ENCODE results near the gene ITGA11. TPM values are rescaled to one million over a fixed set of nuclear protein-coding genes. Genes with fewer than 3 reads are reported as not detected.
A peak's percentile ranks its signal among the peaks of the same experiment; 100 is the strongest.

ITGA11 gene
- total RNA-seq, 3 donors from 2014 or later, result 7.8 to 8.5 (median 7.9) TPM

DNA sequence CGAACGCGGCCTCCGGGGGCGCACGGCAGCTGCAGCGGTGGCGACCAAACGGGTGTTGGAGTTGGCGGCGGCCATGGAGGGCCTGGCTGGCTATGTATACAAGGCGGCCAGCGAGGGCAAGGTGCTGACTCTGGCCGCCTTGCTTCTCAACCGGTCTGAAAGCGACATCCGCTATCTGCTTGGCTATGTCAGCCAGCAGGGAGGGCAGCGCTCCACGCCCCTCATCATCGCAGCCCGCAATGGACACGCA lies 153.7 kb downstream of the ITGA11 start:
- Histone ChIP-seq H3K4me3 (peak overlapping the region; percentile 70 to 92 (median 90)), H3K27ac (peak overlapping the region; percentile 98 to 100), H3K4me1 (peaks cover 3 to 28% of the 10 kb centered on the region in 2 donors), H3K27me3 (no peaks in the 10 kb centered on the region), H3K9me3 (no peaks in the 10 kb centered on the region), H3K36me3 (no peaks in the 10 kb centered on the region)
- DNase-seq (ENCODE audit: low spot score in 2 of 2), result peak in 1 of 2 donors; percentile 63
- no peak for TF ChIP-seq POLR2AphosphoS5 (IDR thresholded peaks at IDR 0.05)
- TF ChIP-seq POLR2A (IDR thresholded peaks at IDR 0.05), result no peak
- TF ChIP-seq, protein P1, sequence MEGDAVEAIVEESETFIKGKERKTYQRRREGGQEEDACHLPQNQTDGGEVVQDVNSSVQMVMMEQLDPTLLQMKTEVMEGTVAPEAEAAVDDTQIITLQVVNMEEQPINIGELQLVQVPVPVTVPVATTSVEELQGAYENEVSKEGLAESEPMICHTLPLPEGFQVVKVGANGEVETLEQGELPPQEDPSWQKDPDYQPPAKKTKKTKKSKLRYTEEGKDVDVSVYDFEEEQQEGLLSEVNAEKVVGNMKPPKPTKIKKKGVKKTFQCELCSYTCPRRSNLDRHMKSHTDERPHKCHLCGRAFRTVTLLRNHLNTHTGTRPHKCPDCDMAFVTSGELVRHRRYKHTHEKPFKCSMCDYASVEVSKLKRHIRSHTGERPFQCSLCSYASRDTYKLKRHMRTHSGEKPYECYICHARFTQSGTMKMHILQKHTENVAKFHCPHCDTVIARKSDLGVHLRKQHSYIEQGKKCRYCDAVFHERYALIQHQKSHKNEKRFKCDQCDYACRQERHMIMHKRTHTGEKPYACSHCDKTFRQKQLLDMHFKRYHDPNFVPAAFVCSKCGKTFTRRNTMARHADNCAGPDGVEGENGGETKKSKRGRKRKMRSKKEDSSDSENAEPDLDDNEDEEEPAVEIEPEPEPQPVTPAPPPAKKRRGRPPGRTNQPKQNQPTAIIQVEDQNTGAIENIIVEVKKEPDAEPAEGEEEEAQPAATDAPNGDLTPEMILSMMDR (IDR thresholded peaks at IDR 0.05), result no peak
- intact Hi-C loops (cut with DNase I; ENCODE audit: low total_unique reads), result no loop called here

DNA sequence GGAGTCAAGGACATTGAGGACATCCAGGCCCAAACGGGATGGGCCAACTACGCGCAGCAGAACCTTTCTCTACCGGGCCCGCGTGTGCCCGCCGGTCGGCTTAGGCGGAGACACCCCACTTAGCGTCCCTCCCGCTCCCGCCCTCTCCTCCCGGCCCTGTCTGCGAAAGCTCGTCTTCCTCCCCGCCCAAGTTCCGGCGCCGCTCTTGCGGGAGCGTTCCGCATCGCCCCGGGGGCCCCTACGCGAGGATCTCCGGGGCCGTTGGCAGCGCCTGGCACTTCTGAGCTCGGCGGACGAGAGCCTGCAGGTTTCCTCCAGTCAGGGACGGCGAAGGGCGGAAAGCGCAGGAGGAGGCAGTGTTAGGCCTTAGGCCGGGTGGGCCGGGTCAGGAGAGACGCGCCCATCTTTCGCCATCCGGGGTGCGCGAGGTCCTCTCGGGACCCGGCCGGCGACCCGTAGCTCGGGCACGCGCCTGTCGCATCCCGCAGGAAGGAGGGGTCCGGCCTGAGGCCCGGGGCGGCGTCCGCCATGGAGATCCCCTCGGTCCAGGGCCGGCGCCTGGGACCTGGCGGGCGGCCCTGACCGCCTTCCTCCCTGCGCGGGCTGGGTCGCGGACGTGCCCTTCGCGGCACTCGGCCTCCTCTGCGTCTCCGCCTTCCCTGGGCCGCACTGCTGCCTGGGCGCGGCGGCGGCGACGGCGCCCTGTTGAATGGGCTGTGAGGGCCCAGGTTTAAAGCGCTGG lies 154.2 kb downstream of the ITGA11 start, which contains the start of gene FEM1B:
FEM1B (plus strand) TSS at position 143 of the 742 bp plus-strand sequence. CDS start 673 bp downstream, outside the sequence.
- no peaks in the 10 kb centered on the region for H3K27me3 ChIP-seq
- H3K4me1 ChIP-seq, result peaks cover 8 to 33% of the 10 kb centered on the region in 2 donors
- TF ChIP-seq POLR2AphosphoS5 (IDR thresholded peaks at IDR 0.05) (peak; percentile 92 to 94 (median 93)), POLR2A (IDR thresholded peaks at IDR 0.05) (peak; percentile 44)
- TF ChIP-seq, protein P1 (IDR thresholded peaks at IDR 0.05), result peak in 1 of 3 donors; percentile 32
- H3K27ac ChIP-seq, result peak within 1 kb of the TSS; percentile 98 to 100
- DNase-seq (ENCODE audit: low spot score in 2 of 2), result peak; percentile 88 to 90
- no peaks in the 10 kb centered on the region for H3K36me3 ChIP-seq
- H3K9me3 ChIP-seq, result no peaks in the 10 kb centered on the region
- intact Hi-C loops (cut with DNase I; ENCODE audit: low total_unique reads), result no loop called here
- peak within 1 kb of the TSS; percentile 70 to 92 (median 90) for H3K4me3 ChIP-seq

GRCh38 chr15:68277131-68277602 lies 154.8 kb downstream of the ITGA11 start:
- Histone ChIP-seq H3K27ac (peak overlapping the region; percentile 98 to 100), H3K36me3 (no peaks in the 10 kb centered on the region), H3K4me1 (peaks cover 14 to 39% of the 10 kb centered on the region in 2 donors), H3K9me3 (no peaks in the 10 kb centered on the region), H3K27me3 (no peaks in the 10 kb centered on the region), H3K4me3 (peak overlapping the region; percentile 70 to 92 (median 90))
- intact Hi-C loops (cut with DNase I; ENCODE audit: low total_unique reads), result no loop called here
- TF ChIP-seq POLR2A (IDR thresholded peaks at IDR 0.05) (peak; percentile 58), POLR2AphosphoS5 (IDR thresholded peaks at IDR 0.05) (no peak)
- no peak for DNase-seq (ENCODE audit: low spot score in 2 of 2)

DNA sequence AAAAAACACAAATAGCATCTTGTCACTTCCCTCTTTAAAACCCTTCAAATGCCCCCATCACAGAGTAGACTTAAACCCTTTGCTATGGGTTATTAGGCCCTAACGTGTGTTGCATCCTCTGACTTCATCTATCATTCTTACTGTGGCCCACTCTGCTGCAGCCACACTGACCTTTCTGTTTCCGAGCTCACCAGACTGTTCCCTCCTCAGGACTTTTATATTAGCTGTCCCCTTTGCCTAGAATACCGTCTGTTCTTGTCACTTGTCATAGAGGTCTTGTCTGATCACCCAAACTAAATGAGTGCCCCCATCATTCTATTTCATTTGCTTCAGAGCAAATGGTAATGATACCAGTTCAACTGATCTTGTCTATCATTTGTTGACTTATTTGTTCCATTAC lies 155.3 kb downstream of the ITGA11 start:
- no peak for DNase-seq (ENCODE audit: low spot score in 2 of 2)
- Histone ChIP-seq H3K27ac (peak overlapping the region; percentile 98 to 100), H3K4me1 (peaks cover 15 to 42% of the 10 kb centered on the region in 2 donors), H3K9me3 (no peaks in the 10 kb centered on the region), H3K36me3 (no peaks in the 10 kb centered on the region), H3K4me3 (peak overlapping the region; percentile 70 to 92 (median 90)), H3K27me3 (no peaks in the 10 kb centered on the region)
- intact Hi-C loops (cut with DNase I; ENCODE audit: low total_unique reads), result no loop called here
- TF ChIP-seq POLR2A (IDR thresholded peaks at IDR 0.05) (no peak), POLR2AphosphoS5 (IDR thresholded peaks at IDR 0.05) (no peak)
- TF ChIP-seq, protein P1 (IDR thresholded peaks at IDR 0.05), result no peak

DNA sequence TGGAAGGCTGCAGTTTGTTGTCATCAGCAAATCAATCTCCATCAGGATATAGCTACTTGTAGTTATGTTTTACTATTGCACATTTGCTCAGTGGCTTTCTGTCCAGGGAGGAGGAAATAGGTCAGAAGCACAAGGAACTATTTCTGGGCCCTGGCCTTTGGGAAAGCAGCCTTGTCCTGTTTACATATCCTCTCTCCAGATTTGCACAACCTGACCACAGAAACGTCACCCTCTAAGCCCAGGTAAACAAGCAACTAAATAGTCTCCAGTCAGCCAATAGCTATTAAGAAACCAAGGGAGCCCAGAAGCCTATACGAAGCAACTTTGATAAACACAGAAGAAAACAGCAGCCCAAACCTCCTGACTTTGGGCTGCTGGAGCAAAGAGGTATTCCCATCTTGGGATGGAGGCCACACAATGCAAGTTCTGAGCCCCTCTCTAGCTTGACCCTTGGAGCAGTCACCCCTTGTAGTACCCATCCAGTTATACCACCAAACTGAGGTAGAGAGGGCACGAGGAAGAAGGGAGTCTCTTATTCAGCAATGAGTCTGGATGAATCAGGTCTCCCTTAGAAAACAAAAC lies 156.7 kb downstream of the ITGA11 start:
- peaks cover 15 to 42% of the 10 kb centered on the region in 2 donors for H3K4me1 ChIP-seq

More for the DNA sequence above, 156.7 kb downstream of the ITGA11 start:
- DNase-seq (ENCODE audit: low spot score in 2 of 2), result peak in 1 of 2 donors; percentile 72
- Histone ChIP-seq H3K27ac (peak overlapping the region; percentile 98 to 100), H3K9me3 (no peaks in the 10 kb centered on the region), H3K4me3 (no peak overlapping the region), H3K36me3 (no peaks in the 10 kb centered on the region), H3K27me3 (no peaks in the 10 kb centered on the region)
- TF ChIP-seq POLR2AphosphoS5 (IDR thresholded peaks at IDR 0.05), result peak in 1 of 3 donors; percentile 57
- TF ChIP-seq, protein P1 (IDR thresholded peaks at IDR 0.05), result no peak
- intact Hi-C loops (cut with DNase I; ENCODE audit: low total_unique reads), result no loop called here

Measured in breast epithelium (tissue), 4 donors.